Activated CD4-positive, CD25-positive, alpha-beta regulatory T cell (primary cell): ENCODE data around the gene UBE2Q2.
A peak's percentile ranks its signal among the peaks of the same experiment; 100 is the strongest.
"Not testable (repeated sequence)": the region's sequence is repeated elsewhere in the genome, so short reads cannot be mapped to it uniquely, and the experiment has no call there.

Experiments
- DNase-seq, 4 experiments: peaks; one replicate each; lab custom pipeline; 2025; lab: John Stamatoyannopoulos, UW

Gene UBE2Q2

GRCh38 chr15:75864213-75865059 is 21.2 kb downstream of the UBE2Q2 start:
- no peak for DNase-seq

- DNase-seq: not testable (repeated sequence)
These were observed 22.8 kb downstream of the UBE2Q2 start for GRCh38 chr15:75866045-75866444.

- DNase-seq: no peak
These were observed 23.7 kb downstream of the UBE2Q2 start for GRCh38 chr15:75866916-75867315.

GRCh38 chr15:75867449-75867848 is 24.2 kb downstream of the UBE2Q2 start:
- DNase-seq: no peak

- DNase-seq: no peak
These were observed 24.8 kb downstream of the UBE2Q2 start for GRCh38 chr15:75868019-75868418.

GRCh38 chr15:75869446-75869845 is 26.2 kb downstream of the UBE2Q2 start:
- no peak for DNase-seq

GRCh38 chr15:75871589-75871988 is 28.3 kb downstream of the UBE2Q2 start:
- not testable (repeated sequence) for DNase-seq

GRCh38 chr15:75872403-75872990 is 29.2 kb downstream of the UBE2Q2 start:
- no peak for DNase-seq

GRCh38 chr15:75884041-75884440 is 40.8 kb downstream of the UBE2Q2 start:
- no peak for DNase-seq

- DNase-seq: no peak
These were observed 43.9 kb downstream of the UBE2Q2 start for GRCh38 chr15:75887178-75887577.

- no peak for DNase-seq
These were observed 48.6 kb downstream of the UBE2Q2 start for GRCh38 chr15:75891895-75892294.

GRCh38 chr15:75895731-75896130 is 52.5 kb downstream of the UBE2Q2 start:
- DNase-seq: no peak

GRCh38 chr15:75900577-75900976 is 57.3 kb downstream of the UBE2Q2 start:
- DNase-seq: no peak

GRCh38 chr15:75902129-75902557 is 58.9 kb downstream of the UBE2Q2 start:
- DNase-seq: no peak

GRCh38 chr15:75903331-75904239 is 60.3 kb downstream of the UBE2Q2 start, which contains the start of gene FBXO22:
Gene FBXO22 (plus strand): TSS chr15:75903878. CDS start chr15:75903964, 86 bp downstream.
- DNase-seq: peak; percentile 75 to 85 (median 82)

GRCh38 chr15:75905231-75905630 is 62.0 kb downstream of the UBE2Q2 start:
- no peak for DNase-seq

- not testable (repeated sequence) for DNase-seq
These were observed 67.1 kb downstream of the UBE2Q2 start for GRCh38 chr15:75910355-75910754.

- no peak for DNase-seq
These were observed 73.7 kb downstream of the UBE2Q2 start for GRCh38 chr15:75916978-75917377.

- DNase-seq: no peak
These were observed 74.9 kb downstream of the UBE2Q2 start for GRCh38 chr15:75918135-75918534.

- no peak for DNase-seq
These were observed 76.8 kb downstream of the UBE2Q2 start for GRCh38 chr15:75920079-75920478.

GRCh38 chr15:75921732-75922703 is 78.8 kb downstream of the UBE2Q2 start:
- DNase-seq: no peak
